Loucy (cell line): Measurements from ENCODE around the gene CEP83.

Source experiments
- EZH2phosphoT487 ChIP-seq: fragments of 200-600 bp; IDR thresholded peaks from 2 replicates; pipeline ENCODE4 v1.6.1; 2018; ENCODE audit warnings: antibody characterized with exemption, mild to moderate bottlenecking, moderate library complexity, borderline replicate concordance
- TF ChIP-seq, protein P1 (sequence below): fragments of 200-600 bp; sonication (generic); conservative IDR thresholded peaks from 2 replicates; pipeline ENCODE4 v1.5.1; 2014; ENCODE audit warnings: mild to moderate bottlenecking, antibody characterized with exemption, low read length

DNA sequence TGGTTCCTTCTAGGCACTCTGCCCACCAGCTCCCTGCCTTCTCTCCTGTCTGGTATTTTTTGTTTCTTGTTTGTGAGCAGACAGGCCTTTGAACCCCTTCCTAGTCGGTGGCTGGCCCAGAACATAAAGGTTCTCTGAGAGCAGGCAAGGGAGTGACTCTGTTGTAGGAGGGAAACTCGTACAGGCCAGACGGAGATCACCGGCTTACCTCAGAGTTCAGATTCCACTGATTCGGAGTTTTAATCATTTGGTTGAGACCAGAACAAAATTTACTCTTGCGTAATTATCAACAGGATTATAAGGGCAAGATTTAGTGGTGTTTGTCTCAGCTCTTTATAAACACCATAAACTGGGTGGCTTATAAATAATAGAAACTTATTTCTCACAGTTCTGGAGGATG is 182.9 kb downstream of the CEP83 start:
- TF ChIP-seq, protein P1, sequence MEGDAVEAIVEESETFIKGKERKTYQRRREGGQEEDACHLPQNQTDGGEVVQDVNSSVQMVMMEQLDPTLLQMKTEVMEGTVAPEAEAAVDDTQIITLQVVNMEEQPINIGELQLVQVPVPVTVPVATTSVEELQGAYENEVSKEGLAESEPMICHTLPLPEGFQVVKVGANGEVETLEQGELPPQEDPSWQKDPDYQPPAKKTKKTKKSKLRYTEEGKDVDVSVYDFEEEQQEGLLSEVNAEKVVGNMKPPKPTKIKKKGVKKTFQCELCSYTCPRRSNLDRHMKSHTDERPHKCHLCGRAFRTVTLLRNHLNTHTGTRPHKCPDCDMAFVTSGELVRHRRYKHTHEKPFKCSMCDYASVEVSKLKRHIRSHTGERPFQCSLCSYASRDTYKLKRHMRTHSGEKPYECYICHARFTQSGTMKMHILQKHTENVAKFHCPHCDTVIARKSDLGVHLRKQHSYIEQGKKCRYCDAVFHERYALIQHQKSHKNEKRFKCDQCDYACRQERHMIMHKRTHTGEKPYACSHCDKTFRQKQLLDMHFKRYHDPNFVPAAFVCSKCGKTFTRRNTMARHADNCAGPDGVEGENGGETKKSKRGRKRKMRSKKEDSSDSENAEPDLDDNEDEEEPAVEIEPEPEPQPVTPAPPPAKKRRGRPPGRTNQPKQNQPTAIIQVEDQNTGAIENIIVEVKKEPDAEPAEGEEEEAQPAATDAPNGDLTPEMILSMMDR: no peak
- no peak for TF ChIP-seq EZH2phosphoT487
